ENCODE data around the gene RANBP17.

DNA sequence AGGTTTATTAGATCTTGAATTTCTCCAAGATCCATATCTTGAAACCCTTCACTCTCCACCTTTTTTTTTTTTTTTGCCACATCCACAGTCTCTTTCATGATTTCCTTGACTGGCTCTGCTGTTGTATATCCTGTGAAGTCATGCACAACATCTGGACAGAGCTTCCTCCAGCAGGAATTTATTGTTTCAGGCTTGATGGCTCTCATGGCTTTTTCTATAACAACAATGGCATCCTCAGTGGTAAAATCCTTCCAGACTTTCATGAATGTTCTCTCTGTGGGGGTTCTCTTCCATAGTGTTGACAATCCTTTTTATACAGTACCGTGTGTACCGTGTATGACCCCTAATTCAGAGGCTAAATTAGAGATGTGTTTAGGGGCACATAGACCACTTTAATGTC lies 24.0 kb downstream of the RANBP17 start:
- TF ChIP-seq, protein P1, sequence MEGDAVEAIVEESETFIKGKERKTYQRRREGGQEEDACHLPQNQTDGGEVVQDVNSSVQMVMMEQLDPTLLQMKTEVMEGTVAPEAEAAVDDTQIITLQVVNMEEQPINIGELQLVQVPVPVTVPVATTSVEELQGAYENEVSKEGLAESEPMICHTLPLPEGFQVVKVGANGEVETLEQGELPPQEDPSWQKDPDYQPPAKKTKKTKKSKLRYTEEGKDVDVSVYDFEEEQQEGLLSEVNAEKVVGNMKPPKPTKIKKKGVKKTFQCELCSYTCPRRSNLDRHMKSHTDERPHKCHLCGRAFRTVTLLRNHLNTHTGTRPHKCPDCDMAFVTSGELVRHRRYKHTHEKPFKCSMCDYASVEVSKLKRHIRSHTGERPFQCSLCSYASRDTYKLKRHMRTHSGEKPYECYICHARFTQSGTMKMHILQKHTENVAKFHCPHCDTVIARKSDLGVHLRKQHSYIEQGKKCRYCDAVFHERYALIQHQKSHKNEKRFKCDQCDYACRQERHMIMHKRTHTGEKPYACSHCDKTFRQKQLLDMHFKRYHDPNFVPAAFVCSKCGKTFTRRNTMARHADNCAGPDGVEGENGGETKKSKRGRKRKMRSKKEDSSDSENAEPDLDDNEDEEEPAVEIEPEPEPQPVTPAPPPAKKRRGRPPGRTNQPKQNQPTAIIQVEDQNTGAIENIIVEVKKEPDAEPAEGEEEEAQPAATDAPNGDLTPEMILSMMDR (IDR thresholded peaks at IDR 0.05): no peak
- TF ChIP-seq POLR2A (IDR thresholded peaks at IDR 0.05): no peak

Measured in lower leg skin (tissue), 3 donors.